Amniotic stem cell (primary cell): ENCODE data around the gene GRN.
"Not testable (repeated sequence)": the region's sequence is repeated elsewhere in the genome, so short reads cannot be mapped to it uniquely, and the experiment has no call there.

ENCODE experiments used
- DNase-seq: peaks from one replicate; lab custom pipeline; 2025; lab: John Stamatoyannopoulos, UW

GRN gene

GRCh38 chr17:44361292-44362260, 16.5 kb downstream of the GRN start:
- no peak for DNase-seq

GRCh38 chr17:44362459-44362948, 17.4 kb downstream of the GRN start:
- DNase-seq = no peak

GRCh38 chr17:44362949-44363612, 18.0 kb downstream of the GRN start:
- DNase-seq = no peak

GRCh38 chr17:44363613-44364159, 18.6 kb downstream of the GRN start, which contains the start of gene FAM171A2:
Gene FAM171A2, minus strand, starts transcription at chr17:44363853. Its CDS starts 139 bp downstream, at chr17:44363714.
- peak; percentile 15 for DNase-seq

- DNase-seq = not testable (repeated sequence)
Measured at GRCh38 chr17:44365051-44365450, 19.9 kb downstream of the GRN start.

GRCh38 chr17:44367231-44367979, 22.3 kb downstream of the GRN start:
- no peak for DNase-seq

GRCh38 chr17:44368391-44369243, 23.5 kb downstream of the GRN start:
- not testable (repeated sequence) for DNase-seq

- DNase-seq = not testable (repeated sequence)
Measured at GRCh38 chr17:44369414-44370023, 24.4 kb downstream of the GRN start.

GRCh38 chr17:44372036-44372435, 26.9 kb downstream of the GRN start:
- no peak for DNase-seq

GRCh38 chr17:44374306-44375195, 29.4 kb downstream of the GRN start:
- no peak for DNase-seq

- DNase-seq = no peak
Measured at GRCh38 chr17:44375196-44376017, 30.3 kb downstream of the GRN start.

- no peak for DNase-seq
Measured at GRCh38 chr17:44376124-44376523, 31.0 kb downstream of the GRN start.

GRCh38 chr17:44376779-44377178, 31.7 kb downstream of the GRN start:
- DNase-seq = no peak

GRCh38 chr17:44378171-44378705, 33.1 kb downstream of the GRN start:
- DNase-seq = no peak

- DNase-seq = no peak
Measured at GRCh38 chr17:44379887-44380286, 34.8 kb downstream of the GRN start.

- no peak for DNase-seq
Measured at GRCh38 chr17:44380767-44381166, 35.7 kb downstream of the GRN start.

GRCh38 chr17:44381810-44382305, 36.8 kb downstream of the GRN start:
- no peak for DNase-seq

- no peak for DNase-seq
Measured at GRCh38 chr17:44382917-44383316, 37.8 kb downstream of the GRN start.
